Astrocyte of the cerebellum (primary cell): ENCODE data around the gene PARN.
A peak's percentile ranks its signal among the peaks of the same experiment; 100 is the strongest.
"Not testable (repeated sequence)": the region's sequence is repeated elsewhere in the genome, so short reads cannot be mapped to it uniquely, and the experiment has no call there.

ENCODE experiments used
- DNase-seq: peaks from one replicate; pipeline ENCODE4 v3.0.0-alpha.2; 2011; ENCODE audit warnings: low read depth
- H3K4me3 ChIP-seq: 2 replicates; pipeline ENCODE4 v1.5.1; 2011; ENCODE audit warnings: mild to moderate bottlenecking, low read depth, low read length, moderate library complexity
- CTCF ChIP-seq: IDR thresholded peaks from 2 replicates; pipeline ENCODE4 v1.5.1; 2012; ENCODE audit warnings: low read length, low read depth, moderate library complexity, mild to moderate bottlenecking; ENCODE audit errors: missing control alignments
- in situ Hi-C: cut with HindIII; loops from 2 replicates; pipeline ENCODE4 v1.10.0; 2017; ENCODE audit warnings: low sequenced_read_pairs

PARN gene

GRCh38 chr16:14415291-14415690 lies 214.8 kb downstream of the PARN start:
- no peak for DNase-seq
- TF ChIP-seq CTCF = no peak
- in situ Hi-C loops = no loop called here
- no peak overlapping the region for H3K4me3 ChIP-seq

GRCh38 chr16:14409563-14409962 lies 220.5 kb downstream of the PARN start:
- in situ Hi-C loops = loop anchor here (5.0 kb wide), 1 partner anchor 92 kb away; no protein-coding TSS in a partner anchor
- TF ChIP-seq CTCF = no peak
- DNase-seq = peak; percentile 53
- no peak overlapping the region for H3K4me3 ChIP-seq

GRCh38 chr16:14407786-14408399 lies 222.2 kb downstream of the PARN start:
- in situ Hi-C loops = loop anchor here (5.0 kb wide), 1 partner anchor 91 kb away; no protein-coding TSS in a partner anchor
- H3K4me3 ChIP-seq = no peak overlapping the region
- DNase-seq = no peak
- TF ChIP-seq CTCF = no peak

- in situ Hi-C loops = loop anchor here (5.0 kb wide), 1 partner anchor 89 kb away; no protein-coding TSS in a partner anchor
- TF ChIP-seq CTCF = no peak
- DNase-seq = no peak
- no peak overlapping the region for H3K4me3 ChIP-seq
Observed at GRCh38 chr16:14405611-14406537, 224.2 kb downstream of the PARN start.

GRCh38 chr16:14403001-14403389 lies 227.1 kb downstream of the PARN start:
- in situ Hi-C loops, DNase-seq: not testable (repeated sequence)

GRCh38 chr16:14402114-14403000 lies 227.7 kb downstream of the PARN start:
- DNase-seq, H3K4me3 ChIP-seq, in situ Hi-C loops: not testable (repeated sequence)

More at GRCh38 chr16:14403001-14403389, 227.1 kb downstream of the PARN start:
- not testable (repeated sequence) for H3K4me3 ChIP-seq

GRCh38 chr16:14401711-14402061 lies 228.4 kb downstream of the PARN start:
- in situ Hi-C loops, H3K4me3 ChIP-seq: not testable (repeated sequence)
- DNase-seq = peak; percentile 20

- in situ Hi-C loops, H3K4me3 ChIP-seq, DNase-seq: not testable (repeated sequence)
Observed at GRCh38 chr16:14400978-14401710, 228.9 kb downstream of the PARN start.
